HG03521 (cell line): Measurements from ENCODE around the gene RTL1.

Experiments used
- ATAC-seq: cut with Tn5 transposase; IDR thresholded peaks from one replicate; pipeline ENCODE4 v1.9.1; 2021; ENCODE audit warnings: mild to moderate bottlenecking, moderate library complexity; ENCODE audit not compliant: unreplicated experiment

RTL1 gene

GRCh38 chr14:100898935-100899883, 4.3 kb downstream of the RTL1 start:
- no peak for ATAC-seq

- ATAC-seq, result no peak
These were observed 5.1 kb downstream of the RTL1 start for GRCh38 chr14:100898465-100898864.

GRCh38 chr14:100896369-100897060, 7.0 kb downstream of the RTL1 start:
- ATAC-seq, result no peak

GRCh38 chr14:100895411-100895810, 8.1 kb downstream of the RTL1 start:
- no peak for ATAC-seq

GRCh38 chr14:100894416-100894815, 9.1 kb downstream of the RTL1 start:
- no peak for ATAC-seq

- ATAC-seq, result no peak
These were observed 9.8 kb downstream of the RTL1 start for GRCh38 chr14:100893760-100894159.

GRCh38 chr14:100893228-100893601, 10.3 kb downstream of the RTL1 start:
- no peak for ATAC-seq

GRCh38 chr14:100892496-100893227, 10.9 kb downstream of the RTL1 start:
- no peak for ATAC-seq

GRCh38 chr14:100891501-100892445, 11.7 kb downstream of the RTL1 start:
- ATAC-seq, result no peak

GRCh38 chr14:100891051-100891450, 12.5 kb downstream of the RTL1 start:
- ATAC-seq, result no peak

GRCh38 chr14:100890061-100890850, 13.3 kb downstream of the RTL1 start:
- ATAC-seq, result no peak

GRCh38 chr14:100889641-100890040, 13.9 kb downstream of the RTL1 start:
- no peak for ATAC-seq

- ATAC-seq, result no peak
These were observed 14.7 kb downstream of the RTL1 start for GRCh38 chr14:100888789-100889315.

GRCh38 chr14:100887728-100888335, 15.7 kb downstream of the RTL1 start:
- no peak for ATAC-seq

- no peak for ATAC-seq
These were observed 17.9 kb downstream of the RTL1 start for GRCh38 chr14:100885617-100886016.

GRCh38 chr14:100885196-100885595, 18.3 kb downstream of the RTL1 start:
- ATAC-seq, result no peak

GRCh38 chr14:100884456-100884855, 19.1 kb downstream of the RTL1 start:
- no peak for ATAC-seq

- no peak for ATAC-seq
These were observed 19.8 kb downstream of the RTL1 start for GRCh38 chr14:100883789-100884101.
